Measurements from ENCODE around the gene COL4A2.
"Not testable (repeated sequence)": the region's sequence is repeated elsewhere in the genome, so short reads cannot be mapped to it uniquely, and the experiment has no call there.

COL4A2 gene

DNA sequence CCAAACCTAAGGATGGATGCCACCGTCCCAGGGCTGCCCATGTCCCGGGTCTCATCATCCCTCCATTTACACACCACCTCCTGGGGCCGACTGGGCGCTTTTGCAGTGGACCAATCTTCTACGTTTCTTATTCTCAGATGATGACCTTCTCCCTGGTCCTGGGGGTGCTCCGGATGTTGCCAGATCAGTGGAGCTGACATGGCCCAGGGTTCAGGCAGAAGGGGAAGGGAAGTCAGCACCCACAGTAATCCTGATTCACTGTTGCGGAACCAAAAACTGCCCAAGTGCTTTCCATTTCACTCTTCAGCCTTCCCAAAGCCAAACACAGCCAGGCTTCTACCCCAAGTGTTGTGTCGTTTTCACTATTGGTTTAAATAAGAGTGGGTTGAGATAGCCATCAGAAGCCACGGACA is 224.6 kb downstream of the COL4A2 start:
- no peak for DNase-seq
- Histone ChIP-seq H3K27ac (no peak overlapping the region), H3K9me3 (ENCODE audit: severe bottlenecking) (no peaks in the 10 kb centered on the region), H3K4me3 (ENCODE audit: low read depth, low read length) (no peak overlapping the region), H3K36me3 (no peaks in the 10 kb centered on the region), H3K27me3 (ENCODE audit: insufficient read depth, low read depth, severe bottlenecking) (no peaks in the 10 kb centered on the region)
- TF ChIP-seq, protein P1, sequence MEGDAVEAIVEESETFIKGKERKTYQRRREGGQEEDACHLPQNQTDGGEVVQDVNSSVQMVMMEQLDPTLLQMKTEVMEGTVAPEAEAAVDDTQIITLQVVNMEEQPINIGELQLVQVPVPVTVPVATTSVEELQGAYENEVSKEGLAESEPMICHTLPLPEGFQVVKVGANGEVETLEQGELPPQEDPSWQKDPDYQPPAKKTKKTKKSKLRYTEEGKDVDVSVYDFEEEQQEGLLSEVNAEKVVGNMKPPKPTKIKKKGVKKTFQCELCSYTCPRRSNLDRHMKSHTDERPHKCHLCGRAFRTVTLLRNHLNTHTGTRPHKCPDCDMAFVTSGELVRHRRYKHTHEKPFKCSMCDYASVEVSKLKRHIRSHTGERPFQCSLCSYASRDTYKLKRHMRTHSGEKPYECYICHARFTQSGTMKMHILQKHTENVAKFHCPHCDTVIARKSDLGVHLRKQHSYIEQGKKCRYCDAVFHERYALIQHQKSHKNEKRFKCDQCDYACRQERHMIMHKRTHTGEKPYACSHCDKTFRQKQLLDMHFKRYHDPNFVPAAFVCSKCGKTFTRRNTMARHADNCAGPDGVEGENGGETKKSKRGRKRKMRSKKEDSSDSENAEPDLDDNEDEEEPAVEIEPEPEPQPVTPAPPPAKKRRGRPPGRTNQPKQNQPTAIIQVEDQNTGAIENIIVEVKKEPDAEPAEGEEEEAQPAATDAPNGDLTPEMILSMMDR (IDR thresholded peaks at IDR 0.05; ENCODE audit: low read depth, low read length) = no peak

- not testable (repeated sequence) for H3K27ac ChIP-seq; H3K4me3 ChIP-seq (ENCODE audit: low read depth, low read length); H3K27me3 ChIP-seq (ENCODE audit: insufficient read depth, low read depth, severe bottlenecking); H3K36me3 ChIP-seq; H3K9me3 ChIP-seq (ENCODE audit: severe bottlenecking); DNase-seq
Measured at GRCh38 chr13:110532258-110532657, 225.2 kb downstream of the COL4A2 start.

DNA sequence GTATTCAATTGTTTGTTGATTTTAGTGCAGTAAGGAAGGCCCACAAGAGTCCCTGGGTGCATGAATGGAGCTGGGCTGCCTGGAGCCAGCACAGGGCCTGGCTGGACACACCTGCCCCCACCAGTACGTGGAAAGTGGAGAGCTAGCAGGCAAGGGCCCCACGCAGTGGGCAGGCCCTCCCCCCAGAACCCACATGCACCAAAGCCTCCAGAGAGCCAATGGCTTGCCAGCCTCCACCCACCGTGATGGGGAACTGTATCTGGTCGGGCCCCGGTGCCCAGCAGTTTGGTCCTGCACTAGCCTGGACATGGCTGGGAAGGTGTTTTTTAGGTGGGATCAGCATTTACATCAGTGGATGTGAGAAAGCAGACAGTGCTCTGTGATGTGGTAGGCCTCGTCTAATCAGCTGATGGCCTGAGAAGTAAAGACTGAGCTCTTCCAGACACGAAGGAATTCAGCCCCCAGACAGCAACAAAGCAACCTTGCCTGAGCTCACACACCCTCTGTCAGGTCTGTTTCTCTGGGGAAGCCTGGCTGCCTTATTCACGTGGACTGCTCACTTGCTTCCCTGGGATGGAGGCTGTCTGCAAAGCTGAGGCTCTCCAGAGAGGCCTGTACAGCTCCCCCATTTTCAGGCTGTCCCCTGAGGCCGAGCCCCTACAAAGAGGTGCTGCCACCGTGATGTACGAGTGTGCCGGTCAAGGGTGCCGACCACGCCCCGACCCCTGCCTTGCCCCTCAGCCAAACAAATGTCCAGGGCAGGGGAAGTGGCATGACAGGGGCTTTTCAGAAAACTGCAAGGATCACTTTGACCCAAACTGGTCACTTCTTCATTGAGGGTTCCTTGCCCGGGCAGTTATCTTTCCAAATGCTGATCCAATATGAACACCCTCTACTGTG is 226.9 kb downstream of the COL4A2 start:
- no peak overlapping the region for H3K4me3 ChIP-seq (ENCODE audit: low read depth, low read length)
- H3K27ac ChIP-seq = no peak overlapping the region
- H3K9me3 ChIP-seq (ENCODE audit: severe bottlenecking) = no peaks in the 10 kb centered on the region
- TF ChIP-seq, protein P1 (IDR thresholded peaks at IDR 0.05; ENCODE audit: low read depth, low read length) = no peak
- H3K36me3 ChIP-seq = no peaks in the 10 kb centered on the region
- H3K27me3 ChIP-seq (ENCODE audit: insufficient read depth, low read depth, severe bottlenecking) = no peaks in the 10 kb centered on the region
- DNase-seq = no peak

- H3K27ac ChIP-seq = no peak overlapping the region
- TF ChIP-seq, protein P1 (IDR thresholded peaks at IDR 0.05; ENCODE audit: low read depth, low read length) = no peak
- H3K36me3 ChIP-seq = no peaks in the 10 kb centered on the region
- no peak for DNase-seq
- no peaks in the 10 kb centered on the region for H3K9me3 ChIP-seq (ENCODE audit: severe bottlenecking)
- H3K4me3 ChIP-seq (ENCODE audit: low read depth, low read length) = no peak overlapping the region
- no peaks in the 10 kb centered on the region for H3K27me3 ChIP-seq (ENCODE audit: insufficient read depth, low read depth, severe bottlenecking)
Measured at GRCh38 chr13:110535526-110535925, 228.4 kb downstream of the COL4A2 start.

DNA sequence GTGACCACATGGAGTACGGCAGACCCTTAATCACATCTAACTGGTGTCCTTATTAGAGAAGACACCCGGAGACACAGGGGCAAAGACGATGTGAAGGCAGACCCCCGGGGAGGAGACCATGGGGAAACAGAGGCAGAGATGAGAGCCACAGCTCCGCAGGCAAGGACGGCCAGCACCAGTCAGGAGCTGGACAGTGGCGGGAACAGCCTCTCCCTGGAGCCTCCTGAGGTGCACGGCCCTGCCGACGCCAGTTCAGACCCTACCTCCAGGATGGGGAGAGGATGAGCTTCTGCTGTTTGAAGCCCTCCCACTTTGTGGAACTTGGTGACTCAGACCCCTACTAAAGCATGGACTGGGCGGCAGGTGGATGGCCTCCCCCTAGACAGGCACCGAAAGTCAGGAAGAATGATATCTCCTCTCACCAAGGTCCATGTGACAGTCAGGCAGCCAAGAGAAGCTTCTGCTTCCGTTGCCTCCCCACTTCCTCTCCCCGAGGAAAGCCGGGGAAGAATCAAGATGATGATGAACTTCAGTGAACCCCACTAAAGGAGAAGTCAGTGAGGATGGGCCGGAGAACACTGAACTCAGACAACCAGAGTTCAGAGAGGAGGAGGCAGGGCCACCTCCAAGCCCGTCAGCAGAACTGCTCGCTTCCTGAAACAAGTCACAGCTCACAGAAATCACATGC is 229.1 kb downstream of the COL4A2 start:
- H3K4me3 ChIP-seq (ENCODE audit: low read depth, low read length) = no peak overlapping the region

DNA sequence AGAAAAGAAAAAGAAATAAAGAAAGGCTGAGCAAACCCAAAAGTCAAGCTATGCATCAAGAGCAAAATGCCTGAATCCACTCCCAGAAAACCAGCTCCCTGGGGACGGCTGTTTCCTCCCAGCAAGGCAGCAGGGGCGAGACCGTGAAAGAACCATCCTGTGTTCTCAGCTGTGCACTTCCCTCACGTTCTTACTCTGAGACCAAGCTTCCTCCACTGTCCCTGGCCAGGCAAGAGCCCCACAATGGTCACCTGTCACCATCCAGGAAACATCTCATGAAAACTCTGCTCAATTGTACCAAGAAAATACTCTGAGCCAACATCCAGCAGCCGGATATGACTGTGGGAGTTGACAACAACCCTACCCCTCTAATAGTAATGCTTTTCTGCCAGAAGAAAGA is 231.5 kb downstream of the COL4A2 start:
- Histone ChIP-seq H3K27me3 (ENCODE audit: insufficient read depth, low read depth, severe bottlenecking) (no peaks in the 10 kb centered on the region), H3K4me3 (ENCODE audit: low read depth, low read length) (no peak overlapping the region), H3K36me3 (no peaks in the 10 kb centered on the region), H3K9me3 (ENCODE audit: severe bottlenecking) (no peaks in the 10 kb centered on the region), H3K27ac (no peak overlapping the region)
- no peak for DNase-seq
- TF ChIP-seq, protein P1 (IDR thresholded peaks at IDR 0.05; ENCODE audit: low read depth, low read length) = no peak

More for the DNA sequence above, 229.1 kb downstream of the COL4A2 start:
- no peak for DNase-seq
- H3K27me3 ChIP-seq (ENCODE audit: insufficient read depth, low read depth, severe bottlenecking) = no peaks in the 10 kb centered on the region
- TF ChIP-seq, protein P1 (IDR thresholded peaks at IDR 0.05; ENCODE audit: low read depth, low read length) = no peak
- H3K36me3 ChIP-seq = no peaks in the 10 kb centered on the region
- H3K9me3 ChIP-seq (ENCODE audit: severe bottlenecking) = no peaks in the 10 kb centered on the region
- no peak overlapping the region for H3K27ac ChIP-seq

Measured in WERI-Rb-1 (cell line).